Left cardiac atrium (tissue), 4 donors: Measurements from ENCODE around the gene SCIN. TPM values are rescaled to one million over a fixed set of nuclear protein-coding genes. Genes with fewer than 3 reads are reported as not detected.

ENCODE experiments used
- ATAC-seq, 2 donors: fragments of 200-7000 bp; cut with Tn5 transposase; one replicate each; pipeline ENCODE4 v1.9.1; 2020; ENCODE audit warnings: mild to moderate bottlenecking in 2 of 2, moderate library complexity in 2 of 2
- DNase-seq: peaks from one replicate; pipeline ENCODE4 v3.0.0-alpha.2; 2020
- intact Hi-C, 2 donors: fragments of 100-400 bp; cut with DNase I; formaldehyde crosslinking; loops; one replicate each; pipeline versions ENCODE4 v1.14.1 to v1.15.1; 2022 to 2023
- total RNA-seq, 2 donors: library from RNA; stranded (reverse); fragmentation: NEBNext Ultra II Directional; extraction: Animal tissue kit (Norgen Biotek cat#: 25700); gene quantifications; one replicate each; pipeline ENCODE4 v1.2.1, GENCODE V29; 2021
- donor health status: DM: no; HTN: yes; CAD: no.
- donor health status: DM: no; HTN: yes; CAD: no; lungs with severe emphysema.
- donor health status: DM: yes; HTN: yes; CAD: no.
- donor health status: Dilated cardiomyopathy.

Gene SCIN
- total RNA-seq, 2 donors from 2014 or later, result 0.10 to 1.3 TPM

DNA sequence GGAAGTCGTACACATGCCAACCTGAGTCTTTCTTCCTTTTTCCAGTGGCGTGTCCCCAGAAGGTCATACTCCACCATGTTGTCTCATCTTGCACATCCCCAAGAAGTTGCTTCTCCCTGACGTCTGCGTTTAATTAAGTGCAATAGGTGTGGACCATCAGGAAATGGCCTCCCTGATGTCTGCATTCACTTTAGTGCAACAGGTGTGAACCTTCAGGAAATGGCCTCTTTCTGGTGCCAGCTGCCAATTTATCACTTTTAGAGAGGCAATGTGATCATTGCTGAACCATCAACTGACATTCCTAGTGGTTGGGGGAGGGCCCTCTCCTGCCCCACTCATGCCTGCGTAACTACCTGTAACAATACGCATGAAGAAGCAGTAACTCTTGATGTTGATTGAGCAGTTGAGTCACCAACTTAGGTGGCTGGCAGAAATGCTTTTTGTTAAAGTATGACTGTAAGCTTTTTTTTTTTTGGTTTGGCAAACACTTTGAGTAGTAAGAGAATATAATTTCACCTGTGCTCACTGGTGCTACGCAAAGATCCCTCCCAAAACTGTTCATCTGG is 25.8 kb downstream of the SCIN start:
- intact Hi-C loops, result no loop called here
- DNase-seq, result no peak

GRCh38 chr7:12601302-12601869 is 30.9 kb downstream of the SCIN start:
- intact Hi-C loops, result no loop called here
- DNase-seq (no peak), ATAC-seq (no peak)

More for the DNA sequence above, 25.8 kb downstream of the SCIN start:
- no peak for ATAC-seq

- DNase-seq (no peak), ATAC-seq (no peak)
- intact Hi-C loops, result no loop called here
Measured at GRCh38 chr7:12607134-12607533, 36.6 kb downstream of the SCIN start.

GRCh38 chr7:12609561-12609960 is 39.0 kb downstream of the SCIN start:
- no peak for DNase-seq
- intact Hi-C loops, result no loop called here
- ATAC-seq, result no peak

DNA sequence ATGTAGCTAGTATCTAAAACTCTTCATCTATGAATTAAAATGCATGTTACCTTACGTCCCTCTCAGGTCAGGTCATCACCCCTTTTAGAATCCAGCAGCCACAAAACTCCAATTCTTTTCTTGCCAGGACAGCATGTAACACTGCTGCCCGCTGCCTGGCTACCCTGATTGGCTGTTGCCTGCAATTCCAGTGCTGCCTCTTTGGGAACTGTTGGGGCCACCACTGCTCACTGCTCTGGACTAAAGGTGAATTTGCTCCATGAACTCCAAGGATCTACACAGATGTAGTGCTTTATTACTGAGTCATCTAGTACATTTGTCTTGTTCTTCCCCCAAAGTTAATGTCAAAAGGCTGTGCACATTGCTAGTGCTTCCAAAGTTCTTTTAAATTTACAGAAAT is 40.4 kb downstream of the SCIN start:
- DNase-seq (no peak), ATAC-seq (peak in 1 of 2 donors; percentile 47)
- intact Hi-C loops, result no loop called here

DNA sequence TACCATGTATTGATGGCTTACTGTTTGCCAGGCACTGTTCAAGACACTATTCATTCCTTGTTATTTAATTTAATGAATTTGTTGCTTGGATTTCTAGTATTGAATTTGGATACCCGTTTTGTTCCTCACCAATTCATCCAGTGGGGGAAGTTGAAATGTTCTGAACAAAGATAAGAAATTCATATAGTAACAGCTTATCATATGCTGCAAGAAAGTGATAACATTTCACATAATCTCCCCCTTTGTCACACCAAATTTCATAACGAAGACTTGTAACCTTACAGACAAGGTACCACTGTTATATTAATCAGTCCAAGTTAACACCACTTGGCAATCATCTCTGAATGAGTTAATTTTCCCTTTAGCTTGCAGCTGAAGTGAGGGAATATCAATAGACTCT is 42.1 kb downstream of the SCIN start:
- intact Hi-C loops, result no loop called here
- no peak for DNase-seq
- ATAC-seq, result no peak

GRCh38 chr7:12619461-12620069 is 49.0 kb downstream of the SCIN start:
- DNase-seq (no peak), ATAC-seq (no peak)
- intact Hi-C loops, result loop anchor here in 1 of 2 donors (10.0 kb wide), 1 partner anchor 95 kb away; no protein-coding TSS in a partner anchor

DNA sequence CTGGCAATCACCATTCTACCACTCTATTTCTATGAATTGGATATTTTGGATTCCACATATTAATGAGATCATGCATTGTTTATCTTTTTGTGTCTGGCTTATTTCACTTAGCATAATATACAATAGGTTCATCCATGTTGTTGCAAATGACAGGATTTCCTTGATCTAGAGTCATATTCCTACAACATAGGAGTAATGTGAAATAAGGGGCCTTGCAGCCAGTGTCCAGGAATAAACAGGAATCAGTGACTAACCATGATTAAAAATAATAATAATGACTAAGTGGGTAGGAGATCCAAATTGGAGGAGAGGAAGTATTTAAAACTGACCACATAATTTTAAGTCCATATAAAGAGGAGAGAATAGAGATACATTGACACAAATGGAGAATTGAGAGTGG is 49.9 kb downstream of the SCIN start:
- intact Hi-C loops, result loop anchor here in 1 of 2 donors (10.0 kb wide), 1 partner anchor 96 kb away; no protein-coding TSS in a partner anchor

GRCh38 chr7:12623223-12623622 is 52.7 kb downstream of the SCIN start:
- DNase-seq (no peak), ATAC-seq (no peak)
- intact Hi-C loops, result loop anchor here in 1 of 2 donors (10.0 kb wide), 1 partner anchor 98 kb away; no protein-coding TSS in a partner anchor

More for the DNA sequence above, 49.9 kb downstream of the SCIN start:
- no peak for DNase-seq
- no peak for ATAC-seq

DNA sequence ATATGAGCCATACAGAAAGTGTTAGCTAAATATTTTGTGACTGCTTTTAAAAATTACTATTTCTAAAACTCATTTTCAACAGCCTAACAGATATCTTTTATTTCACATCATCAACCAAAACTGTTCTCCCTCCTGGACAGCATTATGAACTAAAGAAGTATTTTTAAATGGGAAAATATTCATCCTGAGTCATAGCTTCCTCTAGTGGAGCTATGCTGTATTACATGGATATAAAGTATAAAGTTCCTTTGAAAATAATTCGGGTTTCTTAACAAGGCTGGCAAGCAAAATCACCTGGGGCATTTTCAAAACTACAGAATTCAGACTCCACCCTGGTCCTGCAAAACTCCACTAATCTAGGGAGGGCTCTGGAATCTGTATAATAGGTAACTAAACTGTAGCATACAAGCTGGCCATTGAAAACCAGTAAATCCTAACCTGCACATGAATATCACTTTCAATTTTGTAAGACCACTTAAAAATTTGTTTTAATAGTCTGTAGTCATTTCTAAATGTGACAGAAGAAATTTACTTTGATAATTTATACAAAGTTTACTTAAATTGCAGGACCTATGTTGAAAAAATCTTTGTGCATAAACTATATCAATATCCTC is 53.5 kb downstream of the SCIN start:
- intact Hi-C loops, result loop anchor here in 1 of 2 donors (10.0 kb wide), 1 partner anchor 99 kb away; no protein-coding TSS in a partner anchor

DNA sequence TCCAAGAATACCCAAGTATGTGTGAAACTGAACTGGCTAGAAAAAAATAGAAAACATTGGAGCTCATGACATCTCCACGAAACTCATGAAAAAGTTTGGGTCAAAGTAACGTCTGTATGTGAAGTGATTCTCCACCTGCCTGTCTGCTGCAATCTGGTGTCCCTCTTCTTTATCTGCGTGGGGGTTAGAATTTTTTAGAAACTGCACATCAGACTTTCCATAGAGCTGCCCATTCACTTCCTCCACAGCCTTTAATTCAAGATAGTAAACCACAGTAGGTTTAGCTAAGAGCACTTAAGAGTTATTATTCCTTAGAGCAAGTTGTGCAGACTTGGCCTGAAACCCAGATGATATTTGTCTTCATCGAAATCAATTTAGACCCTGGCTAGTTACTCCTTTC is 55.3 kb downstream of the SCIN start:
- no peak for ATAC-seq
- DNase-seq, result no peak
- intact Hi-C loops, result loop anchor here in 1 of 2 donors (10.0 kb wide), 1 partner anchor 101 kb away; no protein-coding TSS in a partner anchor

More for the DNA sequence above, 53.5 kb downstream of the SCIN start:
- ATAC-seq (no peak), DNase-seq (no peak)

- no peak for DNase-seq
- no peak for ATAC-seq
- intact Hi-C loops, result loop anchor here (10.0 kb wide), 2 partner anchors 105 to 635 kb away; no protein-coding TSS in a partner anchor
Measured at GRCh38 chr7:12629816-12630512, 59.4 kb downstream of the SCIN start.

GRCh38 chr7:12630513-12630819 is 59.9 kb downstream of the SCIN start:
- intact Hi-C loops, result loop anchor here in 1 of 2 donors (10.0 kb wide), 1 partner anchor 634 kb away; no protein-coding TSS in a partner anchor
- ATAC-seq, result no peak
- DNase-seq, result no peak

DNA sequence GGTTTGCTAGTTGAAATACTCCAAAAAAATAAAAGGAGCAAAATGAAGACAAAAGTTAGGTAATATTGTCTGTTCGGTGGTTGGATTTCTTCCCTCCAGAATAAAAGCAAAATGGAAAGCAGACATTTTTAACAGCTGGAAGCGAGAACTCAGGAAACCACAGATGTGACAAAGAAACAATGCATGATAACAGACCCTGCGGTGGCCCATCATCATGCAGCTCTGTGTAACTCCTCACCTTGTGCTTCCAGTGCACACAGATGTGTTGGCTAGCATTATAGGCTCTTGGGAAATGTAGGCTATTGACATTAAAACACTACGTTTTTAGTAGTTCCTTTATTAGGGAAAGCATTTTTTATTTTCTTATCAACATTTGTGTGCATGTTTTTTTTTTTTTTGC is 63.1 kb downstream of the SCIN start:
- ATAC-seq, result no peak
- intact Hi-C loops, result loop anchor here in 1 of 2 donors (10.0 kb wide), 1 partner anchor 631 kb away; no protein-coding TSS in a partner anchor
- DNase-seq, result no peak

DNA sequence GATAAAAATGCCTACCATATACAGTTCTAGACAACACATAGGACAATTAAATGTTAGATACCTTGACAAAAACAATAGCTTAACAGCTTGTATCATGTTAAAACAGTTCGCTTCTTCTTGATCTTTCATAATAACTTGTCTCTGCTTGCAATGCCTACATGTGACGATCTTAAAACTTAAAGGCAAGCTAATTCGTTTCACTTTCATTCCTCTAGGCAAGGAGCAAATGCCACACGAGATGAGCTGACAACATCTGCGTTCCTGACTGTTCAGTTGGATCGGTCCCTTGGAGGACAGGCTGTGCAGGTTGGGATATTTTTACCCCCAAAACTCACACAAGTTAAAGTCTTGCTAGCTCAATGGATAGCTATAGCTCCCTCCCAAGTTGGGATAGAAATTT is 65.3 kb downstream of the SCIN start:
- no peak for ATAC-seq
- intact Hi-C loops, result loop anchor here in 1 of 2 donors (10.0 kb wide), 1 partner anchor 629 kb away; no protein-coding TSS in a partner anchor
- DNase-seq, result no peak

GRCh38 chr7:12637328-12637727 is 66.8 kb downstream of the SCIN start:
- intact Hi-C loops, result loop anchor here in 1 of 2 donors (10.0 kb wide), 1 partner anchor 627 kb away; no protein-coding TSS in a partner anchor
- DNase-seq (no peak), ATAC-seq (no peak)

DNA sequence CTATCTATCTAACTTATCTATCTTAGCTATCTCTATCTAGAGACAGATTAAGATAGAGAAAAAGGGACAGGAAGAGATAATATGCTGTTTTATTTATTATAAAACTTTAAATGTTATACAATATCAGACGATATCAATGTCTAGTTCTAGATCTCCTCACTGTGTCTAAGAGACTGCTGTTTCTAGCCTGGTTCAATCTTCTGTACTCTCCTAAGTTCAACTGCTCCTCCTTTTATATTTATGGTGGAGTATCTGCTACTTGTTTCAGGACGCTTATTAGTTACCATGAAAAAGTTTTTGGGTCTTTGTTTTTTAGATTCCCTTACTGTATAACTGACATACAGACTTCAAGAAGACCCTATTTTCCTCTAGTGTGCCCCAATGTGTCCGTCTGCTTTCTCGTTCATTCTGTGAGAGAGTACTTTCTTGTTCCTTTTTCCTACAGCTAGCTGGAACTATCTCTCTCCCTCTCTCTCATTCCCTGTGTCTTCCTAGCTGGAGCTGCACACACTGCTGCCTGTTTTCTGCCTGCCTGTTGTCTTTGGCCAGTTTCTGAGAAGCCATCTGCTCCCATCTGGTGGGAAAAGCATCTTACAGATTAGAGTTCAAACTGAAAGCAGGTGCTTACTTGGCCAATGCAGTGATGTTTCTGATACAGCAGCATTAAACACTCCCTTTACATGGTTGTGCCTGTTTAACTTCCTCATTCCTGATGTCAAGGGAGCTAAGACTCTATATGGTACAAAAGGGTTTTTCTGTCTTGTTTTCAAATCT is 67.5 kb downstream of the SCIN start:
- DNase-seq (no peak), ATAC-seq (peak; percentile 12 to 74)
- intact Hi-C loops, result loop anchor here (1.0 to 10.0 kb wide), 2 partner anchors 625 to 627 kb away; no protein-coding TSS in a partner anchor

GRCh38 chr7:12638851-12639456 is 68.4 kb downstream of the SCIN start:
- ATAC-seq, result peak in 1 of 2 donors; percentile 37
- intact Hi-C loops, result loop anchor here (1.0 to 10.0 kb wide), 2 partner anchors 624 to 626 kb away; no protein-coding TSS in a partner anchor
- DNase-seq, result no peak
